GM18907 (cell line): ENCODE data around the gene TMA7B.
"Not testable (repeated sequence)": the region's sequence is repeated elsewhere in the genome, so short reads cannot be mapped to it uniquely, and the experiment has no call there.

ENCODE experiments used
- ATAC-seq: cut with Tn5 transposase; IDR thresholded peaks from one replicate; pipeline ENCODE4 v1.9.1; 2021; ENCODE audit warnings: mild to moderate bottlenecking, moderate library complexity; ENCODE audit not compliant: unreplicated experiment

Gene TMA7B

GRCh38 chr22:39951603-39952293 is 8.4 kb upstream of the TMA7B start:
- ATAC-seq, result not testable (repeated sequence)

GRCh38 chr22:39952347-39952746 is 7.8 kb upstream of the TMA7B start:
- no peak for ATAC-seq

- no peak for ATAC-seq
Observed at GRCh38 chr22:39953101-39953500, 7.1 kb upstream of the TMA7B start.

GRCh38 chr22:39954584-39955055 is 5.6 kb upstream of the TMA7B start:
- no peak for ATAC-seq

- ATAC-seq, result no peak
Observed at GRCh38 chr22:39955675-39956074, 4.5 kb upstream of the TMA7B start.

- peak; percentile 50 for ATAC-seq
Observed at GRCh38 chr22:39956932-39957664, 3.1 kb upstream of the TMA7B start.

- ATAC-seq, result no peak
Observed at GRCh38 chr22:39958009-39958711, 2.0 kb upstream of the TMA7B start.

- ATAC-seq, result no peak
Observed at GRCh38 chr22:39958949-39959639, 1.1 kb upstream of the TMA7B start.

- peak; percentile 74 for ATAC-seq
Observed at GRCh38 chr22:39960791-39961746, 872 bp downstream of the TMA7B start.

GRCh38 chr22:39962071-39962470 is 1.9 kb downstream of the TMA7B start:
- no peak for ATAC-seq

GRCh38 chr22:39965748-39966147 is 5.6 kb downstream of the TMA7B start:
- ATAC-seq, result no peak

GRCh38 chr22:39966470-39966869 is 6.3 kb downstream of the TMA7B start:
- no peak for ATAC-seq

GRCh38 chr22:39967103-39967829 is 7.1 kb downstream of the TMA7B start:
- ATAC-seq, result no peak

- ATAC-seq, result no peak
Observed at GRCh38 chr22:39967996-39968972, 8.1 kb downstream of the TMA7B start.

GRCh38 chr22:39970742-39971141 is 10.5 kb downstream of the TMA7B start:
- no peak for ATAC-seq

GRCh38 chr22:39972641-39973040 is 12.4 kb downstream of the TMA7B start:
- no peak for ATAC-seq

- no peak for ATAC-seq
Observed at GRCh38 chr22:39973656-39974055, 13.5 kb downstream of the TMA7B start.

GRCh38 chr22:39974065-39974464 is 13.9 kb downstream of the TMA7B start:
- no peak for ATAC-seq
